Fibroblast of lung (primary cell): ENCODE data around the gene CNN3. TPM values are rescaled to one million over a fixed set of nuclear protein-coding genes. Genes with fewer than 3 reads are reported as not detected.

Experiments used
- DNase-seq, 2 donors: peaks; one replicate each; pipeline versions ENCODE4 v3.0.0 to v3.0.0-alpha.2; 2010; ENCODE audit warnings: low read depth in 2 of 2
- H2AFZ ChIP-seq: 2 replicates; pipeline ENCODE4 v1.5.1; 2012; ENCODE audit warnings: low read length, control low read depth, inconsistent platforms
- H3K27ac ChIP-seq: 2 replicates; pipeline ENCODE4 v1.5.1; 2011; ENCODE audit warnings: low read length, control low read depth; ENCODE audit not compliant: insufficient read depth
- H3K27me3 ChIP-seq: 2 replicates; pipeline ENCODE4 v1.5.1; 2011; ENCODE audit warnings: mild to moderate bottlenecking, low read length; ENCODE audit not compliant: control insufficient read depth, insufficient read depth
- H3K36me3 ChIP-seq: 2 replicates; pipeline ENCODE4 v1.5.1; 2011; ENCODE audit warnings: low read length; ENCODE audit not compliant: control insufficient read depth, insufficient read depth
- H3K4me1 ChIP-seq: 2 replicates; pipeline ENCODE4 v1.5.1; 2011; ENCODE audit warnings: low read length; ENCODE audit not compliant: control insufficient read depth, insufficient read depth; ENCODE audit errors: extremely low read depth
- H3K4me2 ChIP-seq: 2 replicates; pipeline ENCODE4 v1.5.1; 2011; ENCODE audit warnings: low read length, control low read depth; ENCODE audit not compliant: insufficient read depth; ENCODE audit errors: extremely low read depth
- H3K4me3 ChIP-seq, 4 experiments: fragments of 200-600 bp in 1 of 4; sonication (generic) in 1 of 4; replicated peaks in 1 of 4; 2 replicates each; pipeline ENCODE4 v1.5.1; 2011 to 2016; ENCODE audit warnings: low read length in 4 of 4, low read depth in 3 of 4, mild to moderate bottlenecking in 3 of 4, control low read depth in 2 of 4, inconsistent platforms in 1 of 4, mixed read lengths in 1 of 4; ENCODE audit not compliant: insufficient read depth in 1 of 4; ENCODE audit errors: control extremely low read depth in 1 of 4
- H3K79me2 ChIP-seq: 2 replicates; pipeline ENCODE4 v1.5.1; 2012; ENCODE audit warnings: mild to moderate bottlenecking, low read length, inconsistent platforms; ENCODE audit not compliant: control insufficient read depth, insufficient read depth
- H3K9ac ChIP-seq: 2 replicates; pipeline ENCODE4 v1.5.1; 2011; ENCODE audit warnings: mild to moderate bottlenecking, low read length, control low read depth; ENCODE audit not compliant: insufficient read depth
- H3K9me3 ChIP-seq: 2 replicates; pipeline ENCODE4 v1.5.1; 2012; ENCODE audit warnings: low read depth, low read length; ENCODE audit not compliant: control insufficient read depth, insufficient read depth
- H4K20me1 ChIP-seq: 2 replicates; pipeline ENCODE4 v1.5.1; 2011; ENCODE audit warnings: low read length; ENCODE audit not compliant: control insufficient read depth, insufficient read depth; ENCODE audit errors: extremely low read depth
- EZH2 ChIP-seq: IDR thresholded peaks from 2 replicates; pipeline ENCODE4 v1.5.1; 2012; ENCODE audit warnings: low read length, control low read depth, mild to moderate bottlenecking; ENCODE audit errors: missing control alignments
- polyA plus RNA-seq, 2 donors: library from polyadenylated mRNA; depleted of rRNA in 1 of 2; stranded (reverse) in 1 of 2; unstranded in 1 of 2; fragments of >200 nt; gene quantifications; 2 replicates each; pipeline ENCODE4 v1.2.1, GENCODE V29; 2011 to 2012; ENCODE audit warnings: missing spikeins in 1 of 2
- total RNA-seq: library from RNA; depleted of rRNA; stranded (reverse); fragments of >200 nt; gene quantifications from 2 replicates; pipeline ENCODE4 v1.2.1, GENCODE V29; 2014
- TF ChIP-seq, protein P1 (sequence below), 2 donors: IDR thresholded peaks in 1 of 2; conservative IDR thresholded peaks in 1 of 2; 1 replicate in 1 of 2; 2 replicates in 1 of 2; pipeline ENCODE4 v1.5.1; 2011 to 2012; ENCODE audit warnings: low read length in 2 of 2, control low read depth in 1 of 2, inconsistent platforms in 1 of 2, low read depth in 1 of 2, mild to moderate bottlenecking in 1 of 2

The CNN3 gene
- total and polyA plus RNA-seq, 2 donors (not counting 1 experiment from before 2014, with no cell fraction given) = 601 to 670 TPM

DNA sequence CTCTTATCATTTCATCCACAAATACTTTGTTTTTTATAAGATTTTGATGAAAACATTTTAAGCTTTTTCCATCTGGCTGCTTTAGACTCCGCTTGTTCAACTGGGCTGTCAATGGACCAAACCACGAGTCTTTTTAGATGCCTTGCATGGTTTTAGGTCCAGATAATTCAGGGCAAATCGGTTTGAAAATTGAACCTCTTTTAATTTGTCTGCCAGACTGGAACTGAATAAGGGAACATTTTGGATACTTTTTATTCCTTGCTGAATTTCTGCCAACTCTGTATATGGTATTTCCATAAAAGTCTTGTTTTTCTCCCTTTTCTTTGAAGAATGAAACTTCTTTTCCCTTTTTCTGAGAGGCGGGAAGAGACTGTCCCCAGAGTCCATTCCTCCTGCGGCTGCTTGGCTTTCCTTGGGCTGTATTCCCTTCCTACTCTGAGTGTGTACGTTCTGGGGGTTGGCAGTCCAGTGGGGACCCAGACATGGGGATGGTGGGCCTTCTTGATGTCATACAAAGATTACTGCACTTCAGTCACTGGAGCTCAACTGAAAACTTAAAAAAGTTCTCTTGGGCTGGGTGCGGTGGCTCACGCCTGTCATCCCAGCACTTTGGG, 46.5 kb upstream of the CNN3 start:
- Histone ChIP-seq H3K4me1 (peaks cover 17% of the 10 kb centered on the region), H3K4me3 (no peak overlapping the region), H3K9me3 (no peaks in the 10 kb centered on the region), H2AFZ (no peak overlapping the region), H3K27me3 (no peaks in the 10 kb centered on the region), H3K27ac (peak overlapping the region; percentile 57), H4K20me1 (no peaks in the 10 kb centered on the region), H3K9ac (no peak overlapping the region), H3K4me2 (no peak overlapping the region), H3K79me2 (no peaks in the 10 kb centered on the region), H3K36me3 (no peaks in the 10 kb centered on the region)
- no peak for TF ChIP-seq EZH2
- TF ChIP-seq, protein P1, sequence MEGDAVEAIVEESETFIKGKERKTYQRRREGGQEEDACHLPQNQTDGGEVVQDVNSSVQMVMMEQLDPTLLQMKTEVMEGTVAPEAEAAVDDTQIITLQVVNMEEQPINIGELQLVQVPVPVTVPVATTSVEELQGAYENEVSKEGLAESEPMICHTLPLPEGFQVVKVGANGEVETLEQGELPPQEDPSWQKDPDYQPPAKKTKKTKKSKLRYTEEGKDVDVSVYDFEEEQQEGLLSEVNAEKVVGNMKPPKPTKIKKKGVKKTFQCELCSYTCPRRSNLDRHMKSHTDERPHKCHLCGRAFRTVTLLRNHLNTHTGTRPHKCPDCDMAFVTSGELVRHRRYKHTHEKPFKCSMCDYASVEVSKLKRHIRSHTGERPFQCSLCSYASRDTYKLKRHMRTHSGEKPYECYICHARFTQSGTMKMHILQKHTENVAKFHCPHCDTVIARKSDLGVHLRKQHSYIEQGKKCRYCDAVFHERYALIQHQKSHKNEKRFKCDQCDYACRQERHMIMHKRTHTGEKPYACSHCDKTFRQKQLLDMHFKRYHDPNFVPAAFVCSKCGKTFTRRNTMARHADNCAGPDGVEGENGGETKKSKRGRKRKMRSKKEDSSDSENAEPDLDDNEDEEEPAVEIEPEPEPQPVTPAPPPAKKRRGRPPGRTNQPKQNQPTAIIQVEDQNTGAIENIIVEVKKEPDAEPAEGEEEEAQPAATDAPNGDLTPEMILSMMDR (conservative IDR thresholded peaks at IDR 0.05 in 1 of 2, IDR thresholded peaks at IDR 0.05 in 1 of 2; ENCODE audit: low read depth in 1 of 2, low read length in 2 of 2) = no peak
- peak in 1 of 2 donors; percentile 71 for DNase-seq

DNA sequence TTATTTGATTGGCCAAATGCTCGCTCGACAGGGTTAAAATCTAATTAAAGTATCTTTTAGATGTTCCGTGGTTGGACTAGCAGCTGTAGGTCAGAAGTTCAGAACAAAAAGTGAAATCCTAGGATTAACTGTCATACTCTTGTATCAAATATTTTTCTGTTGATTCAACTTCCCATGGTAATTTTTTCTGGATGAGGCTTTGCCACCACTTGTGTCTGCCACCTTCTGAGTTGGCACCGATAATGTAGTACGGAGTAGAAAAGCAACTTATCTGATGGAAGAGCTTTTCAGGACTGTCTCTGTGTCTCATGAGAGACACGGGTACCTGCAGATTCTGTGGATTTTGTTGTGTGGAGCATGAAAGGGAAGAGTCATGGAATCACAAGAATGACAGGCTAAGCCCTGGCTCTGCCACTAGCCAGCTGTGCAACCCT, 44.6 kb upstream of the CNN3 start:
- no peak overlapping the region for H2AFZ ChIP-seq
- no peaks in the 10 kb centered on the region for H3K9me3 ChIP-seq
- peak overlapping the region; percentile 66 for H3K4me2 ChIP-seq
- H3K27ac ChIP-seq = peak overlapping the region; percentile 82
- no peaks in the 10 kb centered on the region for H3K79me2 ChIP-seq
- no peak overlapping the region for H3K9ac ChIP-seq
- no peak for TF ChIP-seq EZH2
- TF ChIP-seq, protein P1 (conservative IDR thresholded peaks at IDR 0.05 in 1 of 2, IDR thresholded peaks at IDR 0.05 in 1 of 2; ENCODE audit: low read depth in 1 of 2, low read length in 2 of 2) = no peak
- H4K20me1 ChIP-seq = no peaks in the 10 kb centered on the region
- H3K27me3 ChIP-seq = no peaks in the 10 kb centered on the region
- no peak overlapping the region for H3K4me3 ChIP-seq
- peaks cover 17% of the 10 kb centered on the region for H3K4me1 ChIP-seq
- H3K36me3 ChIP-seq = no peaks in the 10 kb centered on the region
- DNase-seq = peak; percentile 77 to 87

- H4K20me1 ChIP-seq = no peaks in the 10 kb centered on the region
- H3K27ac ChIP-seq = peak overlapping the region; percentile 82
- no peaks in the 10 kb centered on the region for H3K9me3 ChIP-seq
- no peaks in the 10 kb centered on the region for H3K79me2 ChIP-seq
- H2AFZ ChIP-seq = no peak overlapping the region
- peak overlapping the region; percentile 62 for H3K4me2 ChIP-seq
- H3K36me3 ChIP-seq = no peaks in the 10 kb centered on the region
- no peak overlapping the region for H3K9ac ChIP-seq
- no peak overlapping the region for H3K4me3 ChIP-seq
- H3K4me1 ChIP-seq = peaks cover 17% of the 10 kb centered on the region
- TF ChIP-seq EZH2 = no peak
- TF ChIP-seq, protein P1 (conservative IDR thresholded peaks at IDR 0.05 in 1 of 2, IDR thresholded peaks at IDR 0.05 in 1 of 2; ENCODE audit: low read depth in 1 of 2, low read length in 2 of 2) = no peak
- no peak for DNase-seq
- no peaks in the 10 kb centered on the region for H3K27me3 ChIP-seq
Observed at GRCh38 chr1:94970783-94971182, 43.9 kb upstream of the CNN3 start.
